ENCODE results near the gene MYOZ3.

- TF ChIP-seq ZFP3 (CRISPR knock-in tag; IDR thresholded peaks at IDR 0.05), result no peak
- no peak for TF ChIP-seq RARB (CRISPR knock-in tag; IDR thresholded peaks at IDR 0.05)
- no peak for TF ChIP-seq GLIS3 (CRISPR knock-in tag; IDR thresholded peaks at IDR 0.05)
- no peak for TF ChIP-seq POU6F1 (CRISPR knock-in tag; IDR thresholded peaks at IDR 0.05; ENCODE audit: borderline replicate concordance, low read depth)
- TF ChIP-seq TSHZ2 (CRISPR knock-in tag; IDR thresholded peaks at IDR 0.05), result no peak
- TF ChIP-seq PATZ1 (CRISPR knock-in tag; IDR thresholded peaks at IDR 0.05; ENCODE audit: borderline replicate concordance), result no peak
- no peak for TF ChIP-seq PPARA (CRISPR knock-in tag; IDR thresholded peaks at IDR 0.05; ENCODE audit: borderline replicate concordance)
- no peak for TF ChIP-seq OSR1 (CRISPR knock-in tag; IDR thresholded peaks at IDR 0.05)
- no peak for TF ChIP-seq ZC3H10 (CRISPR knock-in tag; IDR thresholded peaks at IDR 0.05)
- no peak for TF ChIP-seq SNAI2 (CRISPR knock-in tag; IDR thresholded peaks at IDR 0.05)
- no peak for TF ChIP-seq ZNF70 (CRISPR knock-in tag; IDR thresholded peaks at IDR 0.05)
- no peak for TF ChIP-seq ZFP30 (CRISPR knock-in tag; IDR thresholded peaks at IDR 0.05)
- no peak for TF ChIP-seq CSDC2 (CRISPR knock-in tag; IDR thresholded peaks at IDR 0.05)
- no peak for TF ChIP-seq ESRRG (CRISPR knock-in tag; IDR thresholded peaks at IDR 0.05)
Observed at GRCh38 chr5:150672884-150673275, 11.8 kb downstream of the MYOZ3 start.

All from SK-N-SH treated with all-trans-retinoic acid at 6 μM for 48 hours (cell line).